GM21528 (cell line): ENCODE data around the gene PHAX.
"Not testable (repeated sequence)": the region's sequence is repeated elsewhere in the genome, so short reads cannot be mapped to it uniquely, and the experiment has no call there.

Source experiments
- ATAC-seq: cut with Tn5 transposase; IDR thresholded peaks from one replicate; pipeline ENCODE4 v1.9.1; 2021; ENCODE audit warnings: mild to moderate bottlenecking, moderate library complexity; ENCODE audit not compliant: unreplicated experiment, low FRiP score

The PHAX gene

DNA sequence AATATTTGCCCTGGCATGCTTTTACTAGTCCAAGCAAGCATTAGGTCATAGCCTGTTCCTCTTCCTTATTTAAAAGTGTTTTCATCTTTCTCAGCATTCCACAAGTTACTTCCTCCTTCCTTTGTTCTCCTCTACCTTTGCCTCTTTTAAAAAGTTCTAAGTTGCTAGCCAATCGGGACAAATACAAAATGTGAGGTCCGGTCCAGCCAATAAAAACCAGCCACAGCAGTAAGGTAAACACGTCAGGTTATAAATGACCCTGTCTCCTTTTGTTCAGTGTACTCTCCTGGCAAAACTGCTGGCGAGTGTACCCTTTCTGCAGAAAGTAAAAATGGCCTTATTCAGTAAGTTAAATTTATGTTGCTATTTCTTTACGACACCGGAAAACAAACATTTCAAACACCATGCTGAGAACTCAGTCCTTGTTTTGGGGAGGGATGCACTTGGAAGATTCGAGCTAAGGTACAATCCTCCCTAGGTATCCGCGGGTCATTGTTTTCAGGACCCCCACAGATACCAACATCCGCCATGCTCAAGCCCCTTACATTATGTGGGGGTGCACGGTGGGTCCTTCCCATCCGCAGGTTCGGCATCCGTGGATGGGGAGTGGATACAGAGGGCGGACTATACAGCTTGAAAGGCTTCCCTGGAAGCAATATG lies 646 bp upstream of the PHAX start:
- not testable (repeated sequence) for ATAC-seq

- ATAC-seq = no peak
These were observed 2.8 kb downstream of the PHAX start for GRCh38 chr5:126603402-126603991.

DNA sequence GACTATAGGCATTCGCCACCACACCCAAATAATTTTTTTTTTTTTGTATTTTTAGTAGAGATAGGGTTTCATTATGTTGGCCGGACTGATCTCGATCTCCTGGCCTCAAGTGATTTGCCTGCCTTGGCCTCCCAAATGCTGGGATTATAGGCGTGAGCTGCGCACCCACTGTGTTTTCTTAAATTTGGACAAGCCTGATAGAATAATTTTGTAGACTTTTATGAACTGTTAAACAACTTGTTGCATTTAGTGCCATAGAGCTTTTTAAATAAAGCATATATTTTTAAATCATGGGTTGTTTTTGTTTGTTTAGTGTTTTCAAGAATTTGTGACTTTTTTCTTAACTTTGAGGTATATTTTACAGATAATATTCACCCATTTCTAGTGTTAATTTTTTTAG lies 4.8 kb downstream of the PHAX start:
- ATAC-seq = no peak

GRCh38 chr5:126610160-126610559 lies 9.4 kb downstream of the PHAX start:
- no peak for ATAC-seq

- ATAC-seq = no peak
These were observed 9.9 kb downstream of the PHAX start for GRCh38 chr5:126610616-126611015.

GRCh38 chr5:126613941-126614592 lies 13.3 kb downstream of the PHAX start:
- no peak for ATAC-seq

DNA sequence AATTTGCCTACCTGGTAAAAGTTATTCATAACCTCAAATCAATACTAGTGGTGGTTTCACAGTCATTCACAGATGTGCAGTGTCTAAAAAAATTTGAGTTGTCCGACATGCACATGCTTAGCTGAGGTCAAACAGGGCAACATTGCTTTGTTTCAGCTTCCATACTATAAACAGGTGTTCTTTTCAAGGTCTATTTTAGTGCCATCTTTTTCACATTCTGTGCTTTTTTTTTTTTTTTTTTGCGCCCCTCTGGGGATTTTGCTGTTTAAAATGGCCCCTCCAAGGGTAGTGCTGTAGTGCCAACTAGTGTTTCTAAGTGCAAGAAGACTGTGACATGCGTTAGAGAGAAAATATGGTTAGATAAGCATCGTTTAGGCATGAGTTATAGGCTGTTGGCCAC lies 14.5 kb downstream of the PHAX start:
- ATAC-seq = peak; percentile 91

- ATAC-seq = not testable (repeated sequence)
These were observed 16.9 kb downstream of the PHAX start for GRCh38 chr5:126617603-126618002.

GRCh38 chr5:126619781-126620180 lies 19.0 kb downstream of the PHAX start:
- ATAC-seq = no peak

- ATAC-seq = no peak
These were observed 23.8 kb downstream of the PHAX start for GRCh38 chr5:126624534-126624933.

DNA sequence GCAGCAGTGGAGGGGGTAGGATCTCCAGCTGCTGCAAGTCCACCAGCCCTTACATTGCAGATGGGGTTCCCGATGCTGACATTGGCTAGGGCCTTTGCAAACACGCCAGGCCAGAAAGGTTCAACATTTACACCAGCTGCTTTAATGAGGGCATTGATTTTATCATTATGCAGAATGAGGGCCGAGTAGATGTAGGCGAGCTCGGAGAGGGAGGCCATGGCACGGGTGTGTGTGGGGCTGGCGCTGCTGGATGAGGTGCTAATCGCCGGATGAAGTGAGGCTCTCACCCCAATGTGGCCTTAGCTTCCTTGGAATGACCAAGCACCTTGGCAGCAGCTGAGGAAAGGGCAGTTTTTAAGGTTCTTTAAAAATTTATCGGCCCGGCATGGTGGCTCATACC lies 27.4 kb downstream of the PHAX start:
- no peak for ATAC-seq

GRCh38 chr5:126631920-126632319 lies 31.2 kb downstream of the PHAX start:
- no peak for ATAC-seq

DNA sequence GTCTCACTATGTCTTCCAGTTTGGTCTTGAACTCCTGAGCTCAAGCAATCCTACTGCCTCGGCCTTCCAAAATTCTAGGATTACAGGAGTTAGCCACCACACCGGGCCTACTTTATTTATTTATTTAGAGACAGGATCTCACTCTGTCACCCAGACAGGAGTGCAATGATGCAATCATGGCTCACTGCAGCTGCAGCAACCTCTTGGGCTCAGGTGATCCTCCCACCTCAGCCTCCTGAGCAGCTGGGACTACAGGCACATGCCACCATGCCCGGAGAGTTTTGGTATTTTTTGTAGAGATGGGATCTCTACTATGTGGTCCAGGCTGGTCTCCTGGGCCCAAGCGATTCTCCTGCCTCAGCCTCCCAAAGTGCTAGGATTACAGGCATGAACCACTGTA lies 32.8 kb downstream of the PHAX start:
- ATAC-seq = no peak

GRCh38 chr5:126635585-126635984 lies 34.8 kb downstream of the PHAX start:
- ATAC-seq = no peak

- no peak for ATAC-seq
These were observed 36.2 kb downstream of the PHAX start for GRCh38 chr5:126636956-126637355.

GRCh38 chr5:126640866-126641265 lies 40.1 kb downstream of the PHAX start:
- peak; percentile 23 for ATAC-seq

GRCh38 chr5:126641387-126641786 lies 40.6 kb downstream of the PHAX start:
- peak; percentile 55 for ATAC-seq

DNA sequence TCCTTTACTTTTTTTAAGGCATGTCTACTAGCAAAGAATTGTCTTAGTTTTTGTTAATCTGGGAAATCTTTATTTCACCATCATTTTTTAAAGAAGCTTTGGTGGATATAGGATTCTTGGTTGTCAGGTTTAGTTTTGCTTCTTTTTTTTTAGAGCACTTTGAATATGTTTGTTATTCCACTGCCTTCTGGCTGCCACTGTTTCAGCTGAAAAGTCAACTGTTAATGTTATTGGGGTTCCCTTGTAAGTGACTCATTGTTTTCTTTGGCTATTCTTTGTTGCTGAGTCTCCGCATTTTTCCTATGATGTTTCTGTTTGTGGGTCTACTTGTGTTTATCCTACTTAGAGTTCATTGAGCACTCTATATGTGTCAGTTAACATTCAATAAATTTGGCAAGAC lies 44.4 kb downstream of the PHAX start:
- no peak for ATAC-seq

GRCh38 chr5:126647071-126647470 lies 46.3 kb downstream of the PHAX start:
- no peak for ATAC-seq

DNA sequence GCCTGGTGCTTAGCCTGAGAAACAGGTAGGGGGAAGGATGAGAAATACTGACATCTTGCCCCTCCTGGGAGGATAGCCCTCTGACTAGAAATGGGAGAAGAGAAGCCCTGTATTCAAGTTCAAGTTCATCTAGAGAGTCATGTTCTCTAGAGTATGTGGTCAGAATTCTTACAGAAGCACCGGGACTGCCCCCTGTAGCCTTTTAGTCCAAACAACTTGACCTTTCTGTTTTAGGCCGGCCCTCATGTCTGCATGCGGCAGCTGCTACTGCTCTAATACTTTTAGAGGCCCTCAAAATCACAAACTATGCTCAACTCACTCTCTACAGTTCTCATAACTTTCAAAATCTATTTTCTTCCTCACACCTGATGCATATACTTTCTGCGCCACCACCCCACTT lies 47.7 kb downstream of the PHAX start:
- no peak for ATAC-seq

- ATAC-seq = not testable (repeated sequence)
These were observed 48.3 kb downstream of the PHAX start for GRCh38 chr5:126649057-126649456.

DNA sequence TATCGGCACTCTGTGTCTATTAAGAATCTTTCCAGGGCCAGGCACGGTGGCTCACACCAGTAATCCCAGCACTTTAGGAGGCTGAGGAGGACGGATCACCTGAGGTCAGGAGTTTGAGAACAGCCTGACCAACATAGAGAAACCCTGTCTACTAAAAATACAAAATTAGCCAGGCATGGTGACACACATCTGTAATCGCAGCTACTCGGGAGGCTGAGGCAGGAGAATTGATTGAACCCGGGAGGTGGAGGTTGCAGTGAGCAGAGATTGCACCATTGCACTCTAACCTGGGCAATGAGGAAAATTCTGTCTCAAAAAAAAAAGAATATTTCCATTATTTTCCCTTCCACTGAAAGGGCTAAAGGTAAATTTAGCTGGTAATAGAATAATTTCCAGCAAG lies 49.0 kb downstream of the PHAX start:
- not testable (repeated sequence) for ATAC-seq
